ENCODE measurements around the gene SLC38A8. TPM values are rescaled to one million over a fixed set of nuclear protein-coding genes. Genes with fewer than 3 reads are reported as not detected.

The SLC38A8 gene
- total RNA-seq, 1 experiment from 2014 or later, result not detected

DNA sequence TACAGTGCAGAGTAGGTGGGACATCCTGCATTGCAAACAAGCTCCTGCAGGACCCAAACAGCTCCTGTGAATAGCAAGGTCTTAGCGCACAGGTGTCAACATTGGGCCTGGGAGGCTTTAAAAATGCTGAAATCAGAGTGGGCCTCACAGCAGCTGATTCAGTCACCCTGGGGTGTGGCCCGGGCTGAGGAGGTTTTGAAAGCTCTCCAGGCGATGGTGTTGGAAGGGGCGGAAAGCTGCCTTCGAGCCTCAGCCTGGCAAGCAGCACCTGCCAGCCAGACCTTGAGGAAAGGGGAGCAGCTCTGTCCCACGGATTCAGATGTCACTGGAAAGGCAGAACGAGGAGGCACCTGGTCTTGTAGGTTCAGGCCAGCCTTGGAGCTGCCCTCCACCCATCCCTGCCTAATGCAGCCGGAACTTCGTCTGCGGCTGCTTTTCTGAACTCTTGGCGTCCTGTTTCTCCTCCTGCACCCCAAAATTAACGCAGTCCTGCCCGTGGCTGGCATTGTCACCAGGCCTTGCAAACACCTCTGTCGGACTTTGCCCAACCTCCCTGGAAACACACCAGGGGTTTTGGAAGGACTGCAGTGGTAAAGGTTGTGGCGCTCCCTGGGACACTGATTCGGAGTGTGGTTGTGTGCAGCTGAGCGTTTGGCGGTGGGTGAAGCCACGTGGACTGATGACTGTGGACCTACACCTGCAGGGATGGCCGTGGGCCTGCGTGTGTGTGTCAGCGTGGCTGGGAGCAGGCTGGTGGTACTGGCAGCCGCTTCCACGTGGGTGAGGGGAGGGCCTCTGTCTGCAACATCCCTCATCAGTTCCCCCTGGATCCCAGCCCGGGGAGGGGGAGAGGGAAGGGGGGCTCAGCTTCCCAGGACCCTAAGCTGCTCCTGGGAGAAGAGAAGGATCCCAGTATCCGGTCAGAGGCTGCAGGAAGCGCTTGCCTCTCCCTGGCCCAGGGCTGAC, 71.1 kb downstream of the SLC38A8 start:
- H3K4me1 ChIP-seq (ENCODE audit: control insufficient read depth, insufficient read depth, low read length), result no peaks in the 10 kb centered on the region
- in situ Hi-C loops (cut with HindIII; ENCODE audit: low pct_unique_long_range_greater_than_20kb, low sequenced_read_pairs), result no loop called here
- H3K36me3 ChIP-seq (ENCODE audit: control insufficient read depth, insufficient read depth, low read length), result no peaks in the 10 kb centered on the region
- ATAC-seq (no peak), DNase-seq (ENCODE audit: low read depth, low spot score) (no peak)
- intact Hi-C loops (cut with micrococcal nuclease; ENCODE audit: unreplicated experiment), result no loop called here
- H3K4me3 ChIP-seq (ENCODE audit: low read depth in 2 of 2, low read length in 2 of 2), result no peak overlapping the region
- no TSS peak for BruUV-seq (replicated peaks)
- CTCF ChIA-PET, result interaction anchor here (0.7 kb wide), 2 partner anchors 43 to 67 kb away, joined by 3 to 4 read pairs; no protein-coding TSS in a partner anchor
- H3K9me3 ChIP-seq (ENCODE audit: control insufficient read depth, insufficient read depth, low read depth, low read length), result no peaks in the 10 kb centered on the region
- POLR2A ChIA-PET, result no interaction called here
- TF ChIP-seq TCF7L2 (IDR thresholded peaks at IDR 0.05; ENCODE audit: low read depth, low read length), result no peak
- no peak for TF ChIP-seq SIN3A (IDR thresholded peaks at IDR 0.05; ENCODE audit: borderline replicate concordance, insufficient read depth, low read depth, low read length)
- no peak overlapping the region for H3K27ac ChIP-seq (ENCODE audit: low read length)
- H3K27me3 ChIP-seq (ENCODE audit: control insufficient read depth, insufficient read depth, low read length), result no peaks in the 10 kb centered on the region

DNA sequence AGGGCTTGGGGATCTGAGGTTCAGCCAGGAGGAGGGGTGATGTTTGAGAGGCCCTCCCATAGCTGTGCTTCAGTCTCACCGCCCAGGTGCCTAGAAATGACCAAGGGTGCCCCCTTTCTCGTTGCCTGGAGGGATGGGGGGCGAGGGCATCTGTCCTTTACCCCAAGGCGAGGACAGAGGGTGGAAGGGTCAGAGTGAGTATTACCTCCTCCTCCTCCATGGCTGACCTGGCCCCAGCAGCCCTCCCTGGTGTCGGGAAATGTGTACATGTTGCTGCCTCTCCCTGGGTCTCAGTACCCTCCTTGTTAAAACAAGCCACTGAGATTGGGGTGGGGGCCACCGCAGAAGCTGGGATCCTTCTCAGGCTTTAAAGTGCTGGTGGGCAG, 72.2 kb downstream of the SLC38A8 start:
- POLR2A ChIA-PET, result no interaction called here
- Histone ChIP-seq H3K27me3 (ENCODE audit: control insufficient read depth, insufficient read depth, low read length) (no peaks in the 10 kb centered on the region), H3K36me3 (ENCODE audit: control insufficient read depth, insufficient read depth, low read length) (no peaks in the 10 kb centered on the region), H3K27ac (ENCODE audit: low read length) (no peak overlapping the region), H3K4me3 (ENCODE audit: low read depth in 2 of 2, low read length in 2 of 2) (no peak overlapping the region), H3K4me1 (ENCODE audit: control insufficient read depth, insufficient read depth, low read length) (no peaks in the 10 kb centered on the region), H3K9me3 (ENCODE audit: control insufficient read depth, insufficient read depth, low read depth, low read length) (no peaks in the 10 kb centered on the region)
- ATAC-seq (no peak), DNase-seq (ENCODE audit: low read depth, low spot score) (no peak)
- no peak for TF ChIP-seq POLR2AphosphoS5 (IDR thresholded peaks at IDR 0.05; ENCODE audit: low read depth, low read length)
- no peak for TF ChIP-seq SIN3A (IDR thresholded peaks at IDR 0.05; ENCODE audit: borderline replicate concordance, insufficient read depth, low read depth, low read length)
- no peak for TF ChIP-seq TCF7L2 (IDR thresholded peaks at IDR 0.05; ENCODE audit: low read depth, low read length)
- no TSS peak for BruUV-seq (replicated peaks)
- CTCF ChIA-PET, result interaction anchor here (0.7 kb wide), 1 partner anchor 44 kb away, joined by 3 read pairs; no protein-coding TSS in a partner anchor
- intact Hi-C loops (cut with micrococcal nuclease; ENCODE audit: unreplicated experiment) (no loop called here), in situ Hi-C loops (cut with HindIII; ENCODE audit: low pct_unique_long_range_greater_than_20kb, low sequenced_read_pairs) (no loop called here)

GRCh38 chr16:83969771-83970429, 72.7 kb downstream of the SLC38A8 start:
- Histone ChIP-seq H3K36me3 (ENCODE audit: control insufficient read depth, insufficient read depth, low read length) (no peaks in the 10 kb centered on the region), H3K4me3 (ENCODE audit: low read depth in 2 of 2, low read length in 2 of 2) (no peak overlapping the region), H3K27me3 (ENCODE audit: control insufficient read depth, insufficient read depth, low read length) (no peaks in the 10 kb centered on the region), H3K9me3 (ENCODE audit: control insufficient read depth, insufficient read depth, low read depth, low read length) (no peaks in the 10 kb centered on the region), H3K27ac (ENCODE audit: low read length) (no peak overlapping the region), H3K4me1 (ENCODE audit: control insufficient read depth, insufficient read depth, low read length) (no peaks in the 10 kb centered on the region)
- CTCF ChIA-PET, result interaction anchor here (0.9 kb wide), 1 partner anchor 46 kb away, joined by 14 read pairs; no protein-coding TSS in a partner anchor
- DNase-seq (ENCODE audit: low read depth, low spot score) (no peak), ATAC-seq (no peak)
- in situ Hi-C loops (cut with HindIII; ENCODE audit: low pct_unique_long_range_greater_than_20kb, low sequenced_read_pairs), result no loop called here
- intact Hi-C loops (cut with micrococcal nuclease; ENCODE audit: unreplicated experiment), result no loop called here
- POLR2A ChIA-PET, result no interaction called here
- no peak for TF ChIP-seq SIN3A (IDR thresholded peaks at IDR 0.05; ENCODE audit: borderline replicate concordance, insufficient read depth, low read depth, low read length)
- TF ChIP-seq POLR2AphosphoS5 (IDR thresholded peaks at IDR 0.05; ENCODE audit: low read depth, low read length), result no peak
- no peak for TF ChIP-seq TCF7L2 (IDR thresholded peaks at IDR 0.05; ENCODE audit: low read depth, low read length)
- no peak for TF ChIP-seq CTCF (IDR thresholded peaks at IDR 0.05)
- TF ChIP-seq, protein P1, sequence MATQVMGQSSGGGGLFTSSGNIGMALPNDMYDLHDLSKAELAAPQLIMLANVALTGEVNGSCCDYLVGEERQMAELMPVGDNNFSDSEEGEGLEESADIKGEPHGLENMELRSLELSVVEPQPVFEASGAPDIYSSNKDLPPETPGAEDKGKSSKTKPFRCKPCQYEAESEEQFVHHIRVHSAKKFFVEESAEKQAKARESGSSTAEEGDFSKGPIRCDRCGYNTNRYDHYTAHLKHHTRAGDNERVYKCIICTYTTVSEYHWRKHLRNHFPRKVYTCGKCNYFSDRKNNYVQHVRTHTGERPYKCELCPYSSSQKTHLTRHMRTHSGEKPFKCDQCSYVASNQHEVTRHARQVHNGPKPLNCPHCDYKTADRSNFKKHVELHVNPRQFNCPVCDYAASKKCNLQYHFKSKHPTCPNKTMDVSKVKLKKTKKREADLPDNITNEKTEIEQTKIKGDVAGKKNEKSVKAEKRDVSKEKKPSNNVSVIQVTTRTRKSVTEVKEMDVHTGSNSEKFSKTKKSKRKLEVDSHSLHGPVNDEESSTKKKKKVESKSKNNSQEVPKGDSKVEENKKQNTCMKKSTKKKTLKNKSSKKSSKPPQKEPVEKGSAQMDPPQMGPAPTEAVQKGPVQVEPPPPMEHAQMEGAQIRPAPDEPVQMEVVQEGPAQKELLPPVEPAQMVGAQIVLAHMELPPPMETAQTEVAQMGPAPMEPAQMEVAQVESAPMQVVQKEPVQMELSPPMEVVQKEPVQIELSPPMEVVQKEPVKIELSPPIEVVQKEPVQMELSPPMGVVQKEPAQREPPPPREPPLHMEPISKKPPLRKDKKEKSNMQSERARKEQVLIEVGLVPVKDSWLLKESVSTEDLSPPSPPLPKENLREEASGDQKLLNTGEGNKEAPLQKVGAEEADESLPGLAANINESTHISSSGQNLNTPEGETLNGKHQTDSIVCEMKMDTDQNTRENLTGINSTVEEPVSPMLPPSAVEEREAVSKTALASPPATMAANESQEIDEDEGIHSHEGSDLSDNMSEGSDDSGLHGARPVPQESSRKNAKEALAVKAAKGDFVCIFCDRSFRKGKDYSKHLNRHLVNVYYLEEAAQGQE (IDR thresholded peaks at IDR 0.05; ENCODE audit: insufficient read depth in 1 of 2, low read depth in 2 of 2, low read length in 1 of 2), result no peak
- BruUV-seq (replicated peaks), result no TSS peak

All from Panc1 (cell line).